IMR-90 (cell line): ENCODE data around the gene PHF3.

Experiments used
- BHLHE40 ChIP-seq: fragments of 150-350 bp; IDR thresholded peaks from 2 replicates; pipeline ENCODE4 v1.6.1; 2016; ENCODE audit warnings: mild to moderate bottlenecking, low read depth, low read length
- CEBPB ChIP-seq: IDR thresholded peaks from 2 replicates; pipeline ENCODE4 v1.6.1; 2012; ENCODE audit warnings: low read depth, low read length, improper control_type of control experiment
- CTCF ChIP-seq: conservative IDR thresholded peaks from 2 replicates; pipeline ENCODE4 v1.5.1; 2012; ENCODE audit warnings: mild to moderate bottlenecking, low read depth, low read length, improper control_type of control experiment
- MAZ ChIP-seq: IDR thresholded peaks from 2 replicates; pipeline ENCODE4 v1.6.1; 2012; ENCODE audit warnings: low read depth, mild to moderate bottlenecking, low read length, improper control_type of control experiment, moderate library complexity, borderline replicate concordance
- MXI1 ChIP-seq: IDR thresholded peaks from 2 replicates; pipeline ENCODE4 v1.6.1; 2012; ENCODE audit warnings: low read depth, mild to moderate bottlenecking, low read length, moderate library complexity, borderline replicate concordance
- POLR2A ChIP-seq: IDR thresholded peaks from 2 replicates; pipeline ENCODE4 v1.6.1; 2012; ENCODE audit warnings: mild to moderate bottlenecking, low read depth, low read length
- RAD21 ChIP-seq: IDR thresholded peaks from 2 replicates; pipeline ENCODE4 v1.6.1; 2012; ENCODE audit warnings: low read length, improper control_type of control experiment
- RCOR1 ChIP-seq: IDR thresholded peaks from 2 replicates; pipeline ENCODE4 v1.6.1; 2012; ENCODE audit warnings: mild to moderate bottlenecking, low read length, improper control_type of control experiment; ENCODE audit not compliant: insufficient replicate concordance
- RFX5 ChIP-seq: IDR thresholded peaks from 2 replicates; pipeline ENCODE4 v1.8.0; 2012; ENCODE audit warnings: low read depth, mild to moderate bottlenecking, low read length, moderate library complexity
- SMC3 ChIP-seq: fragments of 150-350 bp; IDR thresholded peaks from 2 replicates; pipeline ENCODE4 v1.6.1; 2016; ENCODE audit warnings: low read depth, mild to moderate bottlenecking, antibody characterized with exemption, low read length, moderate library complexity
- USF2 ChIP-seq: fragments of 150-350 bp; IDR thresholded peaks from 2 replicates; pipeline ENCODE4 v1.6.1; 2017; ENCODE audit warnings: mild to moderate bottlenecking, antibody characterized with exemption, low read length, low read depth

- TF ChIP-seq POLR2A (no peak), RAD21 (no peak), USF2 (no peak), CTCF (no peak), RCOR1 (no peak), RFX5 (no peak), MAZ (no peak), BHLHE40 (no peak), SMC3 (no peak), MXI1 (no peak), CEBPB (no peak)
Measured at GRCh38 chr6:63760199-63760598, 124.6 kb downstream of the PHF3 start.
